ENCODE results near the gene NEDD8.

DNA sequence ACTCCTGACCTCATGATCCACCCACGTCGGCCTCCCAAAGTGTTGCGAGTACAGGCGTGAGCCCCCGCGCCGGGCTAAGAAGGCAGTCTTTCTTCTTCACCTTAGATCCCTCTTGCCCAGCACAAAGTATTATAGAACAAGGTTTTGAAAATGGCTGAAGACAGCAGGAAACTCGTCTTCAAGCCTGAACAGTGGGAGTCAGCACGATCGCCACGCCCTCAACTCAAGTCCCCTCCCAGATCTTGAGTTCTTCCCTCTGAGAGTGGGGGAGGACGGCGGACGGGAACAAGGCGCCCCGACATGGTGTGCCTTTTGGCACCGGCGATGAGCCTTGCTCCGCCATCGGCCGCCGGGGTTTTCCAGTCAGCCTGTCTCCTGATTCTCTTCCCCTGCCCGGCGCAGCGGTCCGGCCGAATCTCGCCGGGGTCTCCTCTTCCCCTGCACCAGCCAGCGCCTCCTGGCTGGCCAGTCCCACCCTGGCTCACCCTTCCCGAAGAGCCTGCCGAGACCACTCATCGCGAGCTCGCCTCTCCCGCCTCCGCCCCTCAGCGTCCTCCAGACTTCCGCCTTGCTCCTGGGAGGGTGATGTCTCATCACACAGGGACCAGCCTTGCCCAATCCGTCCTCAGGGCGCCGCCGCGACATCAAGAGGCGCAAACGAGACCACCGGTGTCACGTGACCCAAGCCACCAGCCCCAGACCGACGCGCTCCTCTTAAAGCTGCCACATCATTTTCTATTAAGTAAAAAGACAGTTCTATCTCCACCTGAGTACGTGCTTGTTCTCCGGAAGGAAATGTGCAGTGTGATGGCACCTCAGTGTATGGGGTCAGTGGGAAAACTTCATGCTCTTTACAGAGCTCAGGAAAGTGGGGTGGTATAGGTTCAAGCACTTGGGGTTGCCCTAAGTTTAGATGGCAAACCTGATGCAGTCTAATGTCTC is 19.0 kb downstream of the NEDD8 start, which contains the start of gene CHMP4A:
- TF ChIP-seq POLR2AphosphoS5 (IDR thresholded peaks at IDR 0.05; ENCODE audit: low read depth, low read length) (peak; percentile 67; the same call in 1 of the 2 replicates), REST (IDR thresholded peaks at IDR 0.05; ENCODE audit: insufficient read depth in 1 of 2, low read depth in 2 of 2, low read length in 2 of 2) (no peak)

Data from PFSK-1 (cell line).